RWPE1 (cell line): ENCODE data around the gene COX4I1.
"Not testable (repeated sequence)": the region's sequence is repeated elsewhere in the genome, so short reads cannot be mapped to it uniquely, and the experiment has no call there.

Experiments
- CTCF ChIA-PET: fragments of 350-600 bp; sonication (Branson Sonifier 250); formaldehyde crosslinking; extraction: SDS; loops from one replicate; lab custom pipeline; 2021; lab: Yijun Ruan, JAX
- POLR2A ChIA-PET: fragments of 400-600 bp; formaldehyde crosslinking; extraction: SDS; loops from one replicate; lab custom pipeline; 2020; ENCODE audit warnings: antibody characterized with exemption; ENCODE audit not compliant: low non-redundant PET; lab: Yijun Ruan, JAX
- DNase-seq: peaks from one replicate; pipeline ENCODE4 v3.0.0; 2012; ENCODE audit warnings: low spot score
- H3K27ac ChIP-seq: fragments of 450-650 bp; 2 replicates; pipeline ENCODE4 v1.5.1; 2017
- CTCF ChIP-seq: fragments of 450-650 bp; conservative IDR thresholded peaks from 2 replicates; pipeline ENCODE4 v1.5.1; 2017; ENCODE audit warnings: low read depth, mild to moderate bottlenecking

The COX4I1 gene

DNA sequence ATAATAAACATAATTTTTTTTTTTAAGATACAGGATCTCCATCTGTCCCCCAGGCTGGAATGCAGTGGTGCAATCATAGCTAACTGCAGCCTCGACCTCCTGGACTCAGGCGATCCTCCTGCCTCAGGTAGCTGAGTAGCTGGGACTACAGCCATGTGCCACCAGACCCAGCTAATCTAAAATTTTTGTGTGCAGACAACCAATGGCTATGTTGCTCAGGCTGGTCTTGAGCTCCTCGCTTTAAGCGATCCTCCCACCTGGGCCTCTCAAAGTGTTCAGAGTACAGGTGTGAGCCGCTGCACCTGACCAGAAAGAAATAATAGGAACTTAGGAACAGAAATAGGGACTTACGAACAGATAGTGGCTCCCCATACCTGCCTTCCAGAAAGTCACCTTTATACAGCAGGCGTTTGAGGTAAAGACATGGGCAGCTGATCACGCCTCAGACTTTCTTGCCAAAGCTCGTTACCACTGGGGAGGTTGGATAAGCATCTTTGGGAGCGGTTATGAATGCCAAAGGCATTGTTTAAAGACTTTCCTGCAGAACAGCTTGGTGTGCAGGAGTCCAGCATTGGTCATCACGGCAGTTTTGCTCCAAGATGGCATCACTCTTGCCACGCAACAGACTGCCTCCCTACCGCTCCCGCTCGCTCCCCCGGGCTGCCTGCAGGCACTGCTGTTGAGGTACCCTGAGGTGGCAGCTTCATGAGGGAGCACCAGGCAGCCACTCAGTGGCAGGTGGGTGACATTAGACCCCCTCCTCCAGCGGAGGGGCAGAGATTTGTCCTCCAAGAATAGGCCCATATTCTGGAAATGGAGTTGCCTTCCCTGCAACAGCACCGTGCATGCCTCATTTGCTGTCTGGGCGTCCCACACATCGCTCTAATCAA is 13.6 kb downstream of the COX4I1 start:
- POLR2A ChIA-PET, result no interaction called here
- H3K27ac ChIP-seq, result no peak overlapping the region
- no peak for TF ChIP-seq CTCF
- CTCF ChIA-PET, result interaction anchor here (0.6 to 1.6 kb wide), 5 partner anchors 8 to 1557 kb away, joined by 3 to 6 read pairs (median 4); no protein-coding TSS in a partner anchor
- DNase-seq, result no peak

DNA sequence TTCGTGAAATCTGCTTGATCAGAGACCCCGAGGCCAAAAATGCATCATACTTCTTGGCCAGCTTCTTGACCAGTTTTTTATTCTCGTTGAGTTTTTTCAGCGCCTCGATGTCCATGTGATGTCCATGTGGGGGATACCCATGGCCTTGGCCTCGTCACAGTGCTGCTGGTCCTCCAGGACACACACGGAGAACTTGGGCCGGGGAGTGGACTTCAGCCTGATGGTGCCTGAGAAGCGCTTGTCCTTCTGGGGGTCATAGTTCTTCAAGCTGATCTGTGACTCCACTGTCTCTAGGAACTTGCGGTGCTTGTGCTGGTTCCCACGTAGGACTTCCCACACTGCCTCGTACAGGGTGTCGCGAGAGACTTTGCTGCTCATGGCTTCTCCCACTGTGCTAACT is 16.7 kb downstream of the COX4I1 start:
- H3K27ac ChIP-seq, result no peak overlapping the region
- DNase-seq, result no peak
- ChIA-PET POLR2A (no interaction called here), CTCF (no interaction called here)
- no peak for TF ChIP-seq CTCF

DNA sequence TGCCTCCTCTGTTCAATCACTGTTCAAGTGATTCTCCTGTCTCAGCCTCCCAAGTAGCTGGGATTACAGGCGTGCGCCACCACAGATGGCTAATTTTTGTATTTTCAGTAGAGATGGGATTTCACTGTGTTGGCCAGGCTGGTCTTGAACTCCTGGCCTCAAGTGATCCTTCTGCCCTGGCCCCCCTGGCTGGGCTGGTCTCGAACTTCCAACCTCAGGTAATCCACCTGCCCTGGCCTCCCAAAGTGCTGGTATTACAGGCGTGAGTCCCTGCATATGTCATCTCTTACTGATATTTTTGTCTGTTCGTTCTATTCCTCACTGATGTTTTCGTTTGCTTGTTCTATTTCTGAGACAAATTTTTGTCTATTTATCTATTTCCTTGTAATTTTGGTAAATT is 17.7 kb downstream of the COX4I1 start:
- DNase-seq, H3K27ac ChIP-seq, POLR2A ChIA-PET: not testable (repeated sequence)
- CTCF ChIA-PET, result interaction anchor here (0.6 kb wide), 1 partner anchor 97 kb away, joined by 6 read pairs; no protein-coding TSS in a partner anchor

DNA sequence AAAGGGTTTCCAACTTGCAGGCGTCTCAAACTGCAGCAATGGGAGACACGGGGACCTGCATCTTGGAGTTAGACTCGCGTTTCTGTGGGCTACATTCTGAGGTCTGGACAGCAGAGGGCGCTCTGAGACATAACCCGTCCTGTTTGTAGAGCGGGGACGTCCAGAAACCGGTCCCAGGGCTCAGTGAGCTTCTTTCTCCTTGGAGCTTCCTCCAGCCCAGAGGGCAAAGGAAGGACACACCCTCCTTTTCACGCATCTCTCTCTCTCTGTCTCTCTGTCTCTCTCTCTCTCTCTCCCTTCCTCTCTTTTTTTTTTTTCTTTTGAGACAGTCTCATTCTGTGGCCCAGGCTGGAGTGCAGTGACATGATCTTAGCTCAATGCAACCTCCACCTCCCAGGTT is 19.8 kb downstream of the COX4I1 start:
- POLR2A ChIA-PET, result no interaction called here
- CTCF ChIA-PET, result interaction anchor here (0.6 to 3.9 kb wide), 6 partner anchors 42 to 699 kb away, joined by 3 to 63 read pairs (median 14); no protein-coding TSS in a partner anchor
- peak; percentile 74 for DNase-seq
- peak; percentile 75 for TF ChIP-seq CTCF
- H3K27ac ChIP-seq, result no peak overlapping the region

- POLR2A ChIA-PET, result no interaction called here
- no peak for TF ChIP-seq CTCF
- no peak overlapping the region for H3K27ac ChIP-seq
- CTCF ChIA-PET, result interaction anchor here (0.6 to 3.9 kb wide), 6 partner anchors 42 to 698 kb away, joined by 3 to 63 read pairs (median 14); no protein-coding TSS in a partner anchor
- DNase-seq, result no peak
Measured at GRCh38 chr16:85819771-85820170, 20.3 kb downstream of the COX4I1 start.

- ChIA-PET POLR2A (no interaction called here), CTCF (interaction anchor here (0.5 to 3.9 kb wide), 37 partner anchors 8 to 1863 kb away, joined by 3 to 63 read pairs (median 5); partner anchors contain the start of genes FOXF1 and IRF8)
- peak; percentile 18 for DNase-seq
- no peak for TF ChIP-seq CTCF
- no peak overlapping the region for H3K27ac ChIP-seq
Measured at GRCh38 chr16:85820604-85821372, 21.3 kb downstream of the COX4I1 start.
